HG03575 (cell line): ENCODE results near the gene CADPS.

Experiments
- ATAC-seq: cut with Tn5 transposase; IDR thresholded peaks from one replicate; pipeline ENCODE4 v1.9.1; 2021; ENCODE audit not compliant: unreplicated experiment, insufficient number of reproducible peaks, low FRiP score; ENCODE audit errors: extremely low read depth

The CADPS gene

DNA sequence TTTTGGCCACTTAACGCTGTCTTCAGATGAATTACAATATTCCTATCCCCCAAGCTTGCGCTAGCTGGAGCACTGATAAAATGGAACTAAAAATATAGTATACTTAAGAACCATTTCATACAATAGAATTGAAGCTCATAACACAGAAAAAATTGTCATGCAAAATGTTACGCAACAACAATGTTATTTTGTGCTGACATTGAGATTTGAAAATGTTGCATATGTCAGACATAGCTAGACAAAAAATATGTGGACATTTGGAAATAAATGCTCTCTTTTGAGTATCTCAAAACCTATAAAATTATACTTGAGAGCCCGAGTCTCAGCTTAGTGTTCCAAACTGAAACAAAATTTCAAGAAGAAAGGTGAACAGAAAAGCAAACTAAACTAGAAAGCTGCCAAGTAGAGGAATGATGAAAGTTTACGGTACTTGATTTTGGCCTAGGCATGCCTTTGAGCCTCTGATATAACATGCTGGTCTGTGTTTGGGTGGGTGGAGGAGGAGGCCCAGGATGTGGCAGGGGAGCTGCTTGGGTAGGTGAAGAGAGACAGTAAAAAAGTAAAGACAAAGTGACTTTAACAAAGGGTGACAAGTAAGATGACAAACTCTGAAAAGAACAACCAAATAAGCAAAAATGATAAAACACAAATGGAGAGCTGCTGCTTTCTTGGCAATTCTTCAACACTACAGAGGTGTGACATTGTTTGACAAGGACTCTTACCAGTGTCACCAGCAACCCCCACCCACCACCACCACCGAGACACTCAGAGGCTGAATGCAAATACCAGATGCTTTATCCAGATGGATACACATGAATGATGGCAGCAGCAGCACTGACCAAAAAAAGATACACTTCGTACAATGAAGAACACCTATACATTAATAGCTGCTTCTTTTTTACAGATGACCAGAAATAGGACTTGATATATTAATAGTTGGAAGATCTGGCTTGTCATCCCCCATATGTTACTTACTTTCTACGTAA is 372.6 kb downstream of the CADPS start:
- ATAC-seq, result no peak

DNA sequence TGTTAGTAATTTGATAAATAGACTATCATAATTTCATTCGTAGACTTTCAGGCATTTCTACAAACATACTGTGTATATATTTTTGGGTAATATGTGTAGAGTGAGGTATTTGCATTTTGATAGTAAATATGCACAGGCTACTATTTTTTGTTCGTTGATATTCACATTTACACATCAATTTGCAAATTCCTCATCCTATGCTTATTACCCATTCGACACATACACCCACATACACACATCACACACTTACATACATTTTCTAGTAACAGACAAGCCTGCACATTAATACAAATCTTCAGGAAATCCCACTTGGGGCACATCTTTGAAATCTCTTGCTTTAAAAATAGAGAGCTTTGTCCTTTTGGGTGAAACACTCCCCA is 373.9 kb downstream of the CADPS start:
- no peak for ATAC-seq

DNA sequence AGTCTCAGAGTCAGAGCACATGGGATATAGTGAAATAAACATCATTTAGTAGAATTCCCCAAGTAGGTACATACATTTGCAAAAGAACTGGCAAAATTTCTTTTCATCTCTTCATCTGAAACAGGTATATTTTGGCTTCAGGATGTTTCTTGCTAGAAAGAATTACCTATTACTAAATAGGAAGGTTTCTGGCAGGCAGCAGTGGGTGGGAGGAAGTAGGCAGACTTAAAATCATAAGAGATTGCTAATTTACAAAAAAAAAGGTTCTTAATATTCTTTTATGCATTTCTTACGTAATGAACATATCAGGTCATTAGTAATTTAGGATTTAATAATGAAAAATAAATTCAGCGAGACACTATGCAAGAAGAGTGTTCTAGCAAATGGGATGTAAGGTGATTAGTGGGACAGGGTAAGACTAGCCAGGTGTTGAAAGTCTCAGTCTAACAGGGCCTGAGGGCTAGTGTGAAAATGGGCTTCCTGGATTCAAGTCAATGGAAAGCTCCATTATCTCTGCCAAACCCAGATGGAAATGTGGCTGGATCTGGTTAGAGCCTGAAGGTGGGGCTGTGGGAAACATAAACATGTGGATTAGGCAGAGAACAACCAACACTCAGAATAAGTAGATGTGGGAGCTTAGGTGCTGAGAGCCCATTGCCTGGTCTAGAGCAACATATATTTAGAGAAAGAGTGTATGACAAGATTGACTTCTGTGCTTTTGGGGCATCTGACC is 374.5 kb downstream of the CADPS start:
- ATAC-seq, result no peak

DNA sequence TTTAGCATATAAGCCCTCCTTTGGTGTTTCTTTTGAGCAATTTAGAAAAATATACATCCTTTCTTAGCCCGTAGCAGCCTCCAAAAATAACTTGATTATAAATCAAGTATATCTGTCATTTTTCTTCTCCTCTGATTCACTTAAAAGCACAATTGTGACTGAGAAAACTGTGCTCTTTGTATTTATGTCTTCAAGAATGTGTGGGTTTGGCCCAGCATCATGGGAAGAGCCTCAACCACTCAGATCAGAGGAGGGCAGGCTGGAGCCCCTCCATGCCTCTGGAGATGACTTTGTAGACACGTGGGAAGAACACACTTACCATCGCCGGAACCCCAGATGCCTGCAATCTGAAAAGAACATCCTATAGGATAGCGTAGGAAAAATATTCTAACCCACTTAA is 378.1 kb downstream of the CADPS start:
- ATAC-seq, result no peak

DNA sequence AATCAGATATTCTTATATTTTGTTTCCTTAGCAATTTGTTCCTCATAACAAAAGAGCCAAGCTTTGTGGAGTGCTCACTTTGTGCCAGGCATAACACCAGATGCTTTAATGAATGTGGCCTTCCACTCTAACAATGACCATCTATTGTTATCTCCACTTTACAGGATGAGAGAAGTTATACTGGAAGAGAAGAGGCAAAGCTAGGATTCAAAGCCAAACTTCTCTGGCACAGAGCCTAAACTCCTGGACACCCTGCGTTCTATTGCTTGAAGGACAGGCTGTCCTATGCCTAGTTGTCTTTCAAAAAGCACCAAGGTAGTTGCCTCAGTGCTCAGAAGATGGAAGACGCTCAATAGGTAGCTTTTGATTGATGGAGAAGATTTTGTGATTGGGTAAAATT is 378.7 kb downstream of the CADPS start:
- ATAC-seq, result no peak

DNA sequence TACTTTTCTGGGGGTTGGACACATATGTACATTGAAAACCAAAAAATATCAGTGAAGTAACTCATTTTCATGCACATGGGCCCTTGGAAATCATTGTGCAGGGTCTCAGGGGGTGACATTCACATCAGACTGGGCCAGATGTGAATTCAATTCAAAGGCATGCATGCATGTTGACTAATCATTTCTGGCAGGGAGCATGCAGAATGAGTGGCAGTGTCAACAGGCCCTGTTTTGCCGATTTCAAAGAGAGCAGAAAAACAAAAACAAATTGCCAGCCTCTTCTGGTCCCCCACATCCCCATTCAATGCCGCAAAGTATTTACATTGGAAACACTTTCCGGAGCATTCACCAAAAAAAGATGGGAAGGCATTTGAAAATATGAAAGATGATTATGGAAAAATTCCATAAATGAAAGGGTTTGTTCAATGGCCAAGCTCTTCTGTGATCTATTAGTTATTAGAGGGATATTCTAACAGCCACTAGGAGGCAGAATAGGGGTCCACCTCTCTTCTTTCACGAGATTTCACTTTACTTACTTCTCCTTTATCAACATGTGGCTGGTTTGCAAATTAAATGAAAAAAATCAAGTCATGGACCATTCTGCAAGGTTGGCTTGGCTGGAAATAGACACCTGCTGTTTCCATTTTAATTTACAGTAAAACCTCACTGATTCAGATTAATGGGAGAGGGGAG is 382.0 kb downstream of the CADPS start:
- no peak for ATAC-seq

DNA sequence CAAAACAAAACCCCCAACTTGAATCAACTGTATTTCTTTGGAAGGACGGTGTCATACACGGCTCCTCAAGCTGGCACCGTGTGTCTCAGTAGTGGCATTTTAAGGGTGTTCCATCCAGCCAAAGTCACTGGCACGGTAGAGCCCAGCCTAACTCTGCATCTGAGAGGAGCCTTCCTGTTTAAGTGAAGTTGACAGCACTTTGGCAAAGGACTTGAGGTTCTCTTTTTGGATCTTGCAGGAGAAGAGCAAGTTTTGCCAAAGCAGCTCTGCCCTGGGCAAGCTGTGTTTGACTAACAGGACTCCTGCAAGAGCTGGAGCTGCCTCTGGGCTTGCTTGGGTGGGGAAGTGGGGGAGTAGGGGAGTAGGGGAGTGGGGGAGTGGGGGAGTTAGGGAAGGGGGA is 392.3 kb downstream of the CADPS start:
- no peak for ATAC-seq

DNA sequence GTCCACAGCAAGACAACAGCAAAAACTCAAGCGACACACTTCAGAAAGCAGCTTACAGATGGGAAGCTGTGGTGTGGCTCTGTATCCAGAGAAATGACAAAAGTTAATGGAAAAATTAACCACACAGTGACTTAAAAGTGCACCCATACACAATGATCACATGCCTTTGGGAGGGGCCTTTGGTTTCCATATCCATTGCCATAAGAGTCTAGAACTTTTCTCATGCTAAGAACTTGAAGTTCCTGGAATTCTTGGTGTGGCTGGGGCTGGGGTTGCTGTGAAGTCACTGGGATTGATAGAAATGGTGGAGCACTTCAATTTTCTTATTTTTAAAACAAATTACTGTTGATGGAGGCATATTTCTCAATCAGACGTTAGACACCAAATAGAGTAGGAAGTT is 393.3 kb downstream of the CADPS start:
- no peak for ATAC-seq

DNA sequence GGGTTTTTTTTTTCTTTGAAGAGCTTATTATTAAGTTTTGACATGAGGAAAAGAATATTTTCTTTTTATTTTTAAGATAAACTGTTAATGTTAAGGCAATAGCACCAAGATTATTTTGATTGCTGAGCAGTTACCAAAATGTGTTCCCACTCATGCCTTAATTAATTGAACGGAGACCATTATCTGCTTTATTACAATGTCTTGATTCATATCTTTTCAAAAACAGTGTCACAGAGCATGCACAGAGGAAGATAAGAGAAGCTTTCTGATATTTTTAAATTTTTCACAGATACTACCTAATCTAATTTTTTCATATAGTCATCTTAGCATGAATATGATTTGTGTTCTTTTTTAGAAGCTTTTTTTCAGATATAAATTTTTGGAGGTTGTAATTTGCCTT is 395.2 kb downstream of the CADPS start:
- ATAC-seq, result no peak

DNA sequence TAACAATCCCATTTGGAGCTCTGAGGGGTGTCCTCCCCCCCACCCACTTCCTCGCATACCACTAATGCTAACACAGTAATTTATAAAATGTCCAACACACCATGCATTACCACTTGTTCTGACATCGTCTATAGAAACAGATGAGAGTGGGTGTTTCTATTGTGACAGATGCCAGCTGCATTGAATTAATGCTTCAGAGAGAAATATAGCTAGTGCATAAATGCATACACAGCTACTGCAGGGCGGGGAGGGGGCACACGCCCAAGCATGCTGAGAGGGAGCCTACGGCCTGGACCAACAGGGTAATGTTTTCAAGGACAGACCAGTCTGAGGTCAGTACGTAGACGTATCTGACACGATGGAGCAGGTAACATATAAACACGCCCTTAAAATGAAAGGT is 395.9 kb downstream of the CADPS start:
- ATAC-seq, result no peak

DNA sequence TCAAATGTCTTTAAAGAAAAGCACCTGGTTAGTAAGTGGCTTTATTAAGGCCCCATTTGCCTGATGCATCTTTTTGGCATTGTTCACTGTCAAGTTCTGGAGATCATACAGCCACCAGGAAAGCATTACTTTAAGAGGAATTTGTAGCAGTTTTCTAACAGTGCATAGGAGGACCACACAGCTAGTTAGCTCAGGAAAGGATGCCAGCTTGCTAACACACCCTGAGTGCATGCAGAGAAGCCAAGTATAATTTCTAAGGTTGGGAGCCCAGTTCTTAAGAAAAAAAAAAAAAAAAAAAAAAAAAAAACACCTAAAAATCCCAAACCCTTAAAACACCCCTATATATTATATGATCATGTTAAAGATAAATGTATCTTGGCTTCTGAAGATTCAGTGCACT is 399.9 kb downstream of the CADPS start:
- ATAC-seq, result no peak

DNA sequence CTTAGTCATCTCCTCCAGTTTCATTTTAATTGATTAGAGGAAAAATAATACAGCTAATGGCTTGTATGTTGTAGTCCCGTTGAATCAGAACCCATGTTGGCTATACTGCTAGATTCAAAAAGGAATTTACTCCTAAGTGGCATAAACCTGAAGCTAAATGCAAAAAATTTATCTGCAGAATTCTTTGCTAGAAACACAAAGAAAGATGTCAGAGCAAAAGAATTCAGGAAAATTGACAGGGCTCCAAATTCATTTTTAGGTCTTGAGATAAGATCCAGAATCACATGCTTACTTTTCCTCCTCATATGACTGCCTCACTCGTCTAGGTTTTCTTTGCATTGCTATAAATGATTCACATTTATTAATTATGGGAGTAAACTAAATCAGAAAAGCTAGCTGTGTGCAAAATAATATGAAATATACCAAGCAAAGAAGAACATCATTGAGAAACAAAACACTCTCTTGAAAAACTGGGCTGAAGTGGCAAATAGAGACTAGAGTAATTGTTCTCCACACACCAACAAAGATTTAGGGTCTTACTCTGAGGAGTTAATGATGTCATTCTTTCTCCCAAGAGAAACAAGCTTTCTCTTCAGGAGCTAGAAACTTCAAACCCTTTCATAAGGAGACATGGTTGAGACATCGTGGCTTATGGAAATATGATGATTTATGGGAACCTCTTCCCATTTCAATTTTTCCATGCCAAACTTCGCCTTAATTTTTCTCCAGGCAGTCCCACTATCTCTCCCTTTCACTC is 407.1 kb downstream of the CADPS start:
- no peak for ATAC-seq

DNA sequence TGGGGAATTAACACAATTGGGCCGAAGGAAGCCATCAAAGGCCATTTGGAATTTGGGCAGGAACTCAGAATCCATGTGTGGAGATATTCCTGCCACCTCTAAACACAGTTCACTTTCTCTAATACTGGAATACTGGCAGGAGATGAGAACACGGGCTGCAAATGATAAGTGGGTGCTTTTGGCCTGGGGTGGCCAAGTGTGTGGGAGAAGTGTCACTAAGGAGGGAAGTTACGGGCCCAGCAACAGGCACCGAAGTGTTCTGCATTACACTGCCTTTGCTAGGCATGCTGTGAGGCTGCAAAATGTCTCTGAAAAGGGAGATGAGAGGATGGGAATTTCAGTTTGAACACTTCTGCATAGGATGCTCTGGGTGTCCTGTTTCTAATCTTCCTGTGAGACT is 412.4 kb downstream of the CADPS start:
- no peak for ATAC-seq

DNA sequence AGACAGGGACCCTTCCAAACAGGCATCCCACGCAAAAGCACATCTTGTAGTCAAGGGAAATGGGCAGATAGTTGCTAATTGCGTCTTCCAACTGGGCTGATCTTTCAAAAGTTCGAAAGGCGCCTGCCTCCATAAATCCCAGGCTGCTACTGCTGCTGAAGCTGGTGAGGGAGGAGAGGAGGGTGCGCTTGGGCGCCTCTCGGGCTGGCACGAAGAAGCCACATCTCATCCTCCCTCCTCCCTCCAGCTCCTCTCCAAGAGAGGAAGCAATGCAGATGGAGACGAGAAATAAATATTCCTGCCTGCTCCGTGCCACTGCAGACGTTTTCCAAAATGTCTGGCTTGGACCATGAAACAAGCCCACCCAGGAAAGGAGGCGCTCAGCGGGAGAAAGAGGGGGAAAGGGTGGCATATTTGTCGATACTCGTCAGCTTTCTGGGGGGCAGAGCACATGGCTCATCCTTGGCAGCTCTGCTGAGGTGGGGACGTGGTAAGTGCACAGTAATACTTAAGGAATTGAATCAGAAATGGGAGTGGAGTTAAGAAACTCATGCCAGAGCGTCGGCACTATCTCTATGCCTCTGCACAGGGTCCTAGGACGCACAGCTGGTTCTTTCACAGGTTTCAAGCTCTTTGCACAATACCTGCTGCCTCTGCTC is 413.0 kb downstream of the CADPS start:
- no peak for ATAC-seq

DNA sequence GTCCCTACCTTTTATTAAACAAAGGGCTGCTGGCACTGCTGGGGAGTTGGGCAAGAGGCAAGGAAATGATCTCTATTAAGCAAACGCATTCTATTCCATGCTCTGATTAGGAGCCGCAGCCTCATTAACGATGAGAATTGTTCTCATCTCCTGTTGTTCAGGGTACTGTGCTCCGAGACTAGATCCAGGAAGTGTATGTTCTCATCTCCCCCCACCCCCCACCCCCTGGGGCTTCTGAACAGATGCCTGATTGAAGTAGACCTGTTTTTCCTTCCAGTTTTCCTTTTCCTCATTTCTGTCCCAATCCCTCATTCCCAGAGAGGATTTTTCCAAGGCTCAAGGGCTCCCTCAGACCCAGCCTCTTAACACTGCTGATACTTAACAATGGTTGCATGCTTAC is 420.3 kb downstream of the CADPS start:
- no peak for ATAC-seq

DNA sequence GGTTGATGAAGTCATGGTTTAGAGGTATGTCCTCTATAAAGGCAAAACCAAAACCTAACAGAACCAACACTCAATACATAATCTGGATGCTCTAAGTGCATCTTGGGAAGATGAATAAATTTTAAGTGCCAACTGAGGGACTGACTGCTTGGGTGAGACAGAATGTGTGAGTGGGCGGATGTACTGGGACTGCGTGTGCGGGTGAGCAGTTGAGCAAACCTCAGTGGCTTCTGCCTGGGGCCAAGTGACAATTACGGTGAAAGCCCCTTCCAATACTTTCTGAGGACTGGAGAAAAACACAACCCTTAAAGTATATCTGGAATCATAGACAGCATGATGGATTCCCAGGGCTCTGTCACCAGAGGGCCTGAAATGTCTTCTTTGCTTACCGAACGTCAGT is 421.8 kb downstream of the CADPS start:
- ATAC-seq, result no peak

DNA sequence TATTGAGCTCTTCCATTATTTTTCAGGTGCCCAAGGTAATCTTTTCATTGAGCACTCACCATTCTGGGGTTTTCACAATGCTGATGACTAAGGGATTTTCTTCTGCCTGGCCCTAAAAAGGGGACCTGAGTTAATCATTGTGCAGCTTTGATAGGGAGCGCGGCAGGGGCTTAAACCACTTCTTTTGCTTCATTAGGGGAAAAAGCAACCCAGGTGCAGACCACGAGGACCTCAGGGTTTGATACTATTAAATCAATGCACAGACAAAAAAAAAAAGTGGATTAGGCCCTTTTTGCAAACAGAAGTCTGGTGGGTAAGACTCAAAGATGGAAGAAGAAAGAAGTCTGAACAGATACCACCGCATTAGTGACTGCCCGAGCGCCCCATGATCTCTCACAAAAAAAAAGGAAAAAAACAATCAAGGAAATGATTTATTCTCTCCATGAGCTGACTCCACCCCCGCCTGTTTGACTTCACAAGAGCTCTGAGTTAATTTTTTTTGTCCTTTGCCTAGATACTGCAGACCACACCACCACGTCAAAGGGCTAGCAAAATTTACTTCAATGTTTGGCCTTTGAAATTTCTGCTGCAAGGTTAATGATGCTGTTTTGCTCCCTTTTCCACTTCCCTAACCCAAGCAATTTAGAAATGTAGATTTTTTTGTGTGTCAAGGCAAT is 423.9 kb downstream of the CADPS start:
- ATAC-seq, result no peak

DNA sequence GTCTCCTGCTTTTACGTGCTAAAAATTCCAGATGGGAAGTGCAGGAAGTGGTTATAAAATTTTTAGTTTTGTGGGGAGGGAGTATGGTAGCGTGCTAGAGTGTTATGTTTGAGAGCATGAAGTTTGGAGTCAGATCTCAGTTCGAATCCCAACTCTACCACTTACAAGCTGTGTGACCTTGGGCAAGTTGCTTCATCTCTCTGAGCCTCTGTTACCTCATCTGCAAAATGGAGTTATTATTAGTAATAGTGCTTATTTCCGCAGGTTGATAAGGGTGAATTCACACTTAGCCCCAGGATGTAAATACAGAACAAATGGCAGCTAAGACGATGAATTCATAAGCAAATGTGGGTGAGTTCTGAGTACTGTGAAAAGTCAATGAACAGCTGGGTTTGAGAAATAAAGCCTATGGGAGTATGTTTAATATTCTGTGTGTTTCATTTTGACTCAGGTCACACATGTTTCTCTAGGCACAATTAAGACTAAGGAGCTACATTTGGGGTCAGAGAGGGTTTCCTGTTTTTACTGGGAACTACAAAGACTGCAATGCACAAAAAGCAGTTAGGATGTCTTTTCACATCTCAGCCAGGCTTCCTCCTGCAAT is 428.8 kb downstream of the CADPS start:
- ATAC-seq, result no peak
